GM23248 (cell line): ENCODE measurements around the gene MAP3K14.

Experiments used
- EZH2 ChIP-seq: fragments of 200-600 bp; sonication (generic); IDR thresholded peaks from 2 replicates; pipeline ENCODE4 v1.6.1; 2018; ENCODE audit warnings: antibody characterized with exemption, mild to moderate bottlenecking; ENCODE audit not compliant: insufficient read depth, poor library complexity, severe bottlenecking
- EZH2phosphoT487 ChIP-seq: fragments of 200-600 bp; sonication (generic); IDR thresholded peaks from 2 replicates; pipeline ENCODE4 v1.6.1; 2018; ENCODE audit warnings: antibody characterized with exemption, moderate library complexity, mild to moderate bottlenecking, low read depth; ENCODE audit not compliant: insufficient read depth

- no peak for TF ChIP-seq EZH2phosphoT487
- no peak for TF ChIP-seq EZH2
Measured at GRCh38 chr17:45263477-45263860, 53.4 kb downstream of the MAP3K14 start.
